HG02885 (cell line): ENCODE data around the gene GPX2.
A peak's percentile ranks its signal among the peaks of the same experiment; 100 is the strongest.

Source experiments
- ATAC-seq: cut with Tn5 transposase; IDR thresholded peaks from one replicate; pipeline ENCODE4 v1.9.1; 2021; ENCODE audit warnings: mild to moderate bottlenecking; ENCODE audit not compliant: unreplicated experiment, poor library complexity

Gene GPX2

DNA sequence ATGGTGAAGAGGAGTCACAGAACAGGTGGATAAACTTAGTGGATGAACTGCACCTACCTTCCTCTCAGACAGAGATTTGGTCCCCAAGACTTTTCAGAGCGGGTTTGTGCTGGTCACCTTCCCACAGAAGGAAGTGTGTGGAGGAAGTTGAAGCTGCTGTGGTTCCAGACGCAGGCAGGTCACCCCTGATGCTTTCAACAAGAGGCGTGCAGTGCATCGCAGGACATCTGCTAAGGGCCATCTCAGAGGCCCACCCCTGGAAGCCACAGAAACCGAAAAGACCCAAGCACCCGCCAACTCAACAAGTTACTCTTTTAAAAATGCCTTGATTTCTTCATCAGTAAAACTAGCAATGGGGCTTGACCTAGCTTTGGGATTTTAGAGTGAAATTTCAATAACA lies 1.0 kb upstream of the GPX2 start:
- ATAC-seq = peak; percentile 60

DNA sequence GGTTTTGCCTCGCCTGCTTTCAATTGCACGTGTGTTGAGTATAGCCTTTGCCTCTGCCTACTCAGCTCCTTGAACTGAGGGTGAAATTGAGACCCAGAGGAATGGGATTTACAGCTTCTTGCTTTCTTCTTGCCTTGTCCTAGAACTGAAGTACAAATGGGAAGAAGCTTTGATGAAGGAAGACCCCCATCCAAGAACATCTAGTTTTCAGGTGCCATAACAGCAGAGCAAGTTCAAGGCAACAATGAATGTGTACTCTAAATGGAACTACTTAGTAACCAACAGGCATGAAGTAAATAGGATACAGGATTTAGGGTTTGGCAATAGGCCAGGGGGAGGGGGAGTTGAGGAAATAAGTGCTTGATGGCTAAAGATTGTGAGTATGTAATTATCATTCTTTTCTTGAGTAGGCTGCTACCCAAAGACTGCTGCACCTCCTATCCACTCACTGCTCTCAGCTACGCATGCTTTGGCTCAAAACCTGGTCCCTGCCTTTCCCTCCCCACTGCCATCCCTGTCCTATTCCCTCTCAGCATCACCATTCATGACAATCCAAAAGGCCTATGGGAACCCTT lies 2.1 kb downstream of the GPX2 start:
- no peak for ATAC-seq

DNA sequence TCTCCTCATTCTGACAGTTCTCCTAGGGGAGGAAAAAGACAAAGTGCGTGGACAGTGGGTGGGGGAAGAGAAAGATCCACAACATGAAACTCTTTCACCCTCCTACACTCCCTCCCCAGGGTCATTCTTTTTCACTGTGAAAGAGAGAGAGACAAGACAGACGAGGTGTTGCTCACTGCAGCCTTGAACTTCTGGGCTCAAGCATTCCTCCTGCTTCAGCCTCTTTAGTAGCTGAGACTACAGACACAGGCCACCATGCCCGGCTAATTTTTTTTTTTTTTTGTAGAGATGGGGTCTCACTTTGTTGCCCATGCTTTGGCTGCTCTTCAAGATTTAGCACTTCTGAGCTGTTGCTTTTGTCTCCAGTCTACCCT lies 2.7 kb downstream of the GPX2 start:
- no peak for ATAC-seq

DNA sequence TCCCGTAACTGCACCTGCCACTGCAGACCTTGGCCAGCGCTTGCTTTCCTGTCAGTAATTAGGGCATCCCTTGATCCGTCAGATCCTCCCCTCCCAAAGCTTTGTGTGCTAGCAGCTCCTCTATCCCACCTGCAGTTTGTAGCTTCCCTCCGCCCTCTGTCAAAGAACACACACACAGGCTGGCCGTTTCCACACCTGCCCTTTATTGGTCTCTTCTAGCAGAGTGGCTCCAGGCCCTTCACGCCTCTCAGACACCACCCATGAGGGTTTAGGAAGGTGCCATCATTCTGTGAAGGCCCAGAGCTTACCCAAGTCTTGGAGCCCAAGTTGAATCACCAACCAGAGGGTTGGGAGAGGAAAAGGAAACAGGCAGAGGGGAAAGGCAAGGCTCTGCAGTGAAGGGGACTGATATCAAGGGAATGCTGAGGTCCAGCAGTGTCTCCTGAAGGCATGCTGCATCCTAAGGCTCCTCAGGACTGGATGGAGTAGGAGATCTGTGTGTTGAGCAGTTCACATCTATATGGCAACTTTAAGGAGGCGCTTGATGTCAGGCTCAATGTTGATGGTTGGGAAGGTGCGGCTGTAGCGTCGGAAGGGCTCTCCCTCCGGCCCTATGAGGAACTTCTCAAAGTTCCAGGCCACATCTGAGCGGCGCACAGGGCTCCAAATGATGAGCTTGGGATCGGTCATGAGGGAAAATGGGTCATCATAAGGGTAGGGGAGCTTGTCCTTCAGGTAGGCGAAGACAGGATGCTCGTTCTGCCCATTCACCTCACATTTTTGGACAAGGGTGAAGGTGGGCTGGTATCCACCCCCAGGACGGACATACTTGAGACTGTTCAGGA lies 3.4 kb downstream of the GPX2 start:
- ATAC-seq = no peak

DNA sequence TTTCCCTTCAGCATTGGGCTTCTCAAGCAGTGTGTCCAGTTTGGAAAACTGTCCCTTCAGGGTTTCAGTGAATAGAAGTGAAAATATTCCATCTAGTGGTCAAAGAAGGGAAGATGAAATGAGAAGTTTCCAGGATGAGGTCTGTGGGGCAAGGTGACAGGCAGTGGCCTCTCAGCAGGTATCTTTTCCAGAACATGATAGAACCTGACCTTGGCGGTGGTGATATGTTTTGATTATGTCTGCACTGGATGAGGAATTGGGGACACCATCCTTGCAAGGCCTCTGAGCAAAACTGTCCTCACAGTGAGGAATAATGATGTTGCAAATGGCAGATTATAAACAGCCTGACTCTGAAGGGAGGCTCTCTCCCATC lies 4.7 kb downstream of the GPX2 start:
- ATAC-seq = no peak

DNA sequence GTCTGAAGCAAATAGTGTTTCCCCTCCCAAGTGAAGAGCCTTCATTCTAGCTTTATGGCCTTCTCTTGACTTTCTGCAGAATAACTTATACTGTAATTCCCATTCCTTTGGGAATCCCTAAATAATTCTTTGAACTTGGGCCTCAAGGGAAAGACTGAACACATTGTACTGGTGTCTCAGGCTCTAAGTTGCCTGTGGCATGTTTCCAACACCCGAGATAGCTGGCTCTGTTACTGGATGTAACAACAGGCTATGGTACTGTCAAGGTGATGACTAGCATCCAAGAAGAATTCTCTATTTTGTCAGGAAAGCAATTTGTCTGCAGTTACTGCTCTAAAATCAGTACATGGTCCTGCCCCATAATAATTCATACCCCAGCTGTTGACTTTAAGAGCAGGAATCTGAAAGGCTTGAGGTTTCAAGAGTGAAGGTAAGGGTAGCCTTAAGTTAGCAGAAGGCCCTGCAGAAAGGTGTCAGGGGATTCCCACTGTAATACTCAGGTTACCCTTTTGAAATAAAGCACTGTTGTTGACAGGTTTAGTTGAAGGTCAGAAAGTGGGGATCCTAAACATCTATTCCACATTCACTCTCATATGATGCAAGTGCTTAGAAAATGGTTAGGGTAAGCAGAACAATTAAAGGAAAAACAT lies 5.2 kb downstream of the GPX2 start:
- no peak for ATAC-seq

DNA sequence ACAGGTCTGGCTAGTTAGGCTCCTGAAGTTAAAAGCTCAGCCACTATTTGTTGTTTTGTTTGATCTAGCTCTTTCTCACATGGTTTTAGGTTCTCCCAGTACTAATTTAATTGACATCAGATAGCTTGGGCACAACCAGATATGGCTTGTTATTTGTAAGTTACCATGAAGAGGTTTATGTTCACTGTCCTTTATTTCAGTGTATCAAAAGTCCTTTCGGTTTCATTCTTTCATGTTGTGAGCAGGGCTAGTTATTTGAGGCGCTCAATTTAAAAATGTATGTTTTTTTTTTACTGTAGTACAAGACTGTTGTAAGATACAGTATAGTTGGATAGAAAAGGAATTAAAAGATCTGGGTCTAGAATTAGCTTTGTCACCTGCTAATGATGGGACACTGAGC lies 7.0 kb downstream of the GPX2 start:
- ATAC-seq = no peak

DNA sequence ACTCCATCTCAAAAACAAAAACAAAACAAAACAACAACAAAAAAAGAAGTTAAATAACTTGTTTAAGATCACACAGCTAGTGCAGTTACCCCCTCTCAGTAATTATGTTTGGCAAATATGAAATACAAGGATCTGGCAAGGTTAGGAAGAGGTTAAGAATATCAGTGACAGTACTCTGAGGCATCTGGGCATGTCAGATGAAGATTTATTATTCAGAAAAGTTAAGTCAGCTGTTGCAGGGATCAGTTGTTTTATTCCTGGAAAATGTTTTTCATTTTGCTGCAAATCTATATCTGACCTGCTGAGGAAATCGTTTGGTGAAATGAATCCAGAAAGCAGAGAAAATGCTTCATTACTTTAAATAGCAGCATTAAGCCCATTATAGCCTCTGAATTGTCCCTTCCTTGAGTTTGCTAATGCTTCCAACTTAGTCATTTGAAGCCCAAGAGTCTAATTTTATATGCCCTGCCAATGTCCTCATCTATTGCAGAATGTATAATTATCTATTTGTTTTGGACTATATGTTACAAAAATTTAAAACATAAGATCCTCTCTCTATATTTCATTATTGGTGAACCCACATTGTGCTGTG lies 8.1 kb downstream of the GPX2 start:
- ATAC-seq = no peak

DNA sequence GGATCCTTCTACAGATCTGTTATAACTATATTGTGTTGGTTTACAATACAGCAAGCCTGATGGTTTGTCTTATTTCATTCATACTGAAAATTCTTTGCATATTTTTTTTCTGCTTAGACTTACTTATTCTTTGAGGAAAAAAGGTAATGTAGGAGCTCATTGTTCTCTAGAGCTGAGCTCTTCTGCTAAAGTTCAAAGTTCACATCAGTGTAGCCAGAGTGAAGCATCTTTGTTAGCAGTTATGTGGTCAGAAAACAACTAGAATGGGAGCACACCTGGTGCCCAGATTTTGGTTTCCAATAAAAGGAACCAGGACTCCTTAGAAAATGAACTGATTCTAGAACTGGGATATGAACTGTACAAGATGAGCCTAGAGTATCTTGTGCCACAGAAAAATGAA lies 10.3 kb downstream of the GPX2 start:
- no peak for ATAC-seq

DNA sequence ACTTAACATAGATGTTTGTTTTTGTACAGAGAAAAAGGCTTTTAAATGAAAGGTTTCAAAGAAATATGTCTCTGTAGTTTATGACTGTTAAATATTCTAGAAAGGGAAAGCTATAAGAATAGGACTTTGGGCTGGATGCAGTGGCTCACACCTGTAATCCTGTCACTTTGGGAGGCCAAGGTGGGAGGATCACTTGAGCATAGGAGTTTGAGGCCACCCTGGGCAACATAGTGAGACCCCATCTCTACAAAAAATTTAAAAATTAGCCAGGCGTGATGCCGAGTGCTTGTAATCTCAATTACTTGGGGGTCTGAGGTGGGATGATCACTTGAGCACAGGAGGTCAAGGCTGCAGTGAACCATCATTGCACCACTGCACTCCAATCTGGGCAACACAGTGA lies 11.4 kb downstream of the GPX2 start:
- ATAC-seq = no peak

DNA sequence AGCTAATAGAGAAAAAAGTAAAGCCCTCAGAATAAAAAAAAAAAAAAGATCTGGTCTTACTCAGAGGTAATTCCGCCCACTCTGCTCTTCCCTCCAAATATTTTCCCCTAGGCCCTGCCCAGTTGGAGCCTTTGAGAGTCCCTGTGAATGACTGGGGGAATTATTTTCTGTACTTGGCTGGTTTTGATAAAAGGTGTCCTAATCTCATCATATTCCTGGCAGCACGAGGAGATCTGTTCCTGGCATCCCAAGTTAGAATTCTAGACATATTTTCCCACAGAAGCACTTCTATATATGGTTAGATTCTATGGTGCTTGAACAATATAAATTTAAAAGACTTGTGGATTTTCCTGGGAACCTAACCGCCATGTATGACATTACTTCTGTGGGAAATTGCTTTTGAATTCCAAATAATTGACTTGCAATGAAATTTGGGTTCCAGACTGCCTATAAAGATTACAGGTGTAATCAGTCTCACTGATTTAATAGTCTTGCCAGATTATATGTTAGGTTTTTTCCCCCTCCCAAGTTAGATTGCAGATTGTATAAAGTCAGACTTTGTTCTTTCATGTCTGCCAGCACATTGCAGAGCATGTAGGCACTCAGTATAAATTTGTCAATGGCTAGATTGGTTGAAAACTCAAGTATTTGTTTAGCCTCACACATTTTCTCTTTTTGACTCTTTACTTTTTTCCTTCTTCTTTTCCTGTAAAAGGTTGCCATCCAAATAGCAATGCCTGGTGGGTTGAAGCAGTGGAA lies 12.3 kb downstream of the GPX2 start:
- no peak for ATAC-seq

DNA sequence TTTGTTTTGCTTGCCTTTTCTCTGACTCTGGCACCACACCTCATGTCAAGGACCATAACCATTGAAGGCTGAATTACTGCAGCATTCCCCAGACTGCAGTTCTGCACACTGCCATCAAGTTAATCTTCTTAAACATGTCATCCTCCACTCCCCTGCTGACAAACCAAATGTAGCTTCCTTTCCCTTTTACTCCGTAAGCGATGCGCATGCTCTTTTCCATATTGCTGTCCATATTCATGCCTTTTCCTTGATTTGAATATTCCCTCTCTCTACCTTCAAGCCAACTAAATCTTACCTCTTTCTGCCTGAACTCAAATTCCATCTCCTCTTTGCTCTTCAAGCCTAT lies 13.6 kb downstream of the GPX2 start:
- no peak for ATAC-seq

DNA sequence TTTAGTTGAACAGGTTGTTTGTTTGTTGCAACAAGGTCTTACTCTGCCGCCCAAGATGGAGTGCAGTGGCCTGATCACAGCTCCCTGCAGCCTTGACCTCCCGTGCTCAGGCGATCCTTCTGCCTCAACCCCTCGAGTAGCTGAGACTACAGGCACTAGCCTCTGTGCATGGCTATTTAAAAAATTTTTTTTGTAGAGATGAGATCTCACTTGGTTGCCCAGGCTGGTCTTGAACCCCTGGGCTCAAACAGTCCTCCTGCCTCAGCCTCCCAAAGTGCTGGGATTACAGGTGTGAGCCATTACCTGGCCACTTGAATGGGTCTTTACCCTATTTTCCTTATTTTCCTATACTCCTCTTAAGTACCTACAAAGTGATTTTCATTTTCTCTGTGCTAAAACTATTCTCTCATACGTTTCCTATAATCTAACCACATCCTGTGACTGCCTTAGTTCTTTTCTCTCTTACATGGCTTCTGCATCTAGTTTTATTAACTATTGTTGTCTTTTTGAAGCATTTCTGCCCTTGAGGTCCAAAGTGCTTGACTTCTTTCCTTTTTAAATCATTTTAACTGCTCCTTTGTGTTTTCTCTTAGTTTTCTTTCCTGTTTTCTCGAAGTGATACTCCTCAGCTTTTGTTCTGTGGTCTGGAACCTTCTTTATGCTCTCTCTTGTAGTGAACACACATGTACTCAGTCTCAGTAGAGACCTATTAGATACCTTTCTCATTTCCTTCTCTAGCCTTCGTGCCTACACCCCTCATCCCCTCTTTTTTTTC lies 14.1 kb downstream of the GPX2 start:
- ATAC-seq = peak; percentile 65

DNA sequence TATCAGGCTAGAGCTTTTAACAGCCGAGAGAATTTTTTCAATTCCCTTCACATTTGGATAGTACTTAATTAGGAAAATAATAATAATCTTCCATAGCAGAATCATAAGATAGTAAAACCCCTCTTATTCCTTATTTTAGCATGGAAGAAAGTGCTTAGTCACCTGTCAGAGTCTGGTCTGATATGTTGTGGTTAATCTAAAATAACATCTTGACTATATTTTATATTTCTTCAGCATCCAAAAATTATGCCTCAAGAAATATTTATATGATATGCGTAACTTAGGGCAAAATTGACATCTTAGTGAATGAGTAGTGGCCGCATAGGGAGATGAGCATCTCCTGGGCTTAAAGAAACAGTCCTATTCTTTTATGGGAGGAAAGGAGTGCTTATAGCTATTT lies 15.5 kb downstream of the GPX2 start:
- ATAC-seq = no peak

DNA sequence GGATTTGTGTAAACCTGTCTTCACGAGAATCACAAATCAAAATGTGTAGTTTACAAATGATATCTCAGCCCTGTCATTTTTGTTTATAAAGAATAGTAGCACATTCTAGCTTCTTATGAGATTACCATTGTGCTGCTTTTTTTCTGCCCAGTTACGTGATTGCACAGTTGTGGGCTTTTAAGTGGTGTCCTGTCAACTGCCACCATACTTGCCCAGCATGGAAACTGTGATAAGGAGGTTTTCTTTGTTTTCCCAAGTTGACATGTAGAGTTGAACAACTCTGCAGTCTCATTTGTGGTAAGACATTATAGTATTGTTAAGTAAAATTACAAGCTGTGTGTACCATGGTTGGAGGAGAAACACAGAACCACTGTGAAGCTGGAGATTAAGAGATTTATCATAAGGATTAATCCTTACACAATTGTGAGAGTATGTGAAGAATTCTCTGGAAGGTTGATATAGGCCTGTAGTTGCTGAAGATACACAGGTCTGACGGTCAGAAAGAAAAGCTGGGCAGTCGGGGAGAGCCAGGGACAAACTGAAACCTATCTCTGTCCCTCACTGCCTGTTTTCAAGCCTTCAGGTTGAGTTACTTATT lies 16.0 kb downstream of the GPX2 start:
- ATAC-seq = no peak

DNA sequence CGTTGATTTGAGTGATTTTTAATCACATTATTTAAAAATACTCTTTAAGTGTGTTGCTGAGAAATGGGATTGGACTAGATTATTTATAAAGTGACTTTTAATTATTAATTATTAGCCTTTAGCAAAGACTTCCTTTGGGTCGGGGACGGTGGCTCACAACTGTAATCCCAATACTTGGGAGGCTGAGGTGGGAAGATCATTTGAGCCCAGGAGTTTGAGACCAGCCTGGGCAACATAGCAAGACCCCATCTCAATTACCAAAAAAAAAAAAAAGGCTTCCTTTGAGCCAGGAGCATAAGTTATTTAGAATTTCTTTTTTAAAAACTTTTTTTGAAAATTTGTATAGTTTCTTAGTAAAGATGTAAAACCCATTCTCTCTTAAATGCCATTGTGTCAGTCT lies 19.5 kb downstream of the GPX2 start:
- ATAC-seq = no peak

DNA sequence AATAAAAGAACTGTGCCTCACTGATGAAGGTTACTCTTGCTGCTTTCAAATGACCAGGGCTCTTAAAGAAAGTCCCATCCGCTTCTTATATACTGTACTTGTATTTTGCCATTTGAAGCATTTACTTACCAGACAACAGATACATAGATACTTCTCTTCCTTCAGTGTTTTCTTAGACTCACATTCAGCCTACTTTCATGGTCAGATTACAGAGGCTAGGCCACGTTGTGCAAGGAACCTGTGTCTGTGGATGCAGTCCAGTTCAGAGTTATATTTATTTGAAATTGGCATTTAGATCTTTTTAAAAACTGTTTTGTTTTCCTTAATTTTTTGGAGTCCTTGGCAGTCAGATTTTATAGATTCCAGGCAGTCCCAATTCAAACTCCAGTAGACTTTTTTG lies 22.1 kb downstream of the GPX2 start:
- no peak for ATAC-seq

DNA sequence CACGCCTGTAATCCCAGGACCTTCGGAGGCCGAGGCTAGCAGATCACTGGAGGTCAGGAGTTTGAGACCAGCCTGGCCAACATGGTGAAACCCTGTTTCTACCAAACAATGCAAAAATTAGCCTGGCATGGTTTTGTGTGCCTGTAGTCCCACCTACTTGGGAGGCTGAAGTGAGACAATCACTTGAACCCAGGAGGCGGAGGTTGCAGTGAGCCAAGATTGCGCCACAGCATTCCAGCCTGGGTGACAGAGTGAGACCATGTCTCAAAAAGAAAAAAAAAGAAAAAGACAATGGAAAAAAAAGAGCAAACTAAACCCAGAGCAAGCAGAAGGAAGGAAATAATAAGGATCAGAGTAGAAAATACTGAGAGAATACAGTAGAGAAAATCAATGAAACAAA lies 22.9 kb downstream of the GPX2 start:
- no peak for ATAC-seq

DNA sequence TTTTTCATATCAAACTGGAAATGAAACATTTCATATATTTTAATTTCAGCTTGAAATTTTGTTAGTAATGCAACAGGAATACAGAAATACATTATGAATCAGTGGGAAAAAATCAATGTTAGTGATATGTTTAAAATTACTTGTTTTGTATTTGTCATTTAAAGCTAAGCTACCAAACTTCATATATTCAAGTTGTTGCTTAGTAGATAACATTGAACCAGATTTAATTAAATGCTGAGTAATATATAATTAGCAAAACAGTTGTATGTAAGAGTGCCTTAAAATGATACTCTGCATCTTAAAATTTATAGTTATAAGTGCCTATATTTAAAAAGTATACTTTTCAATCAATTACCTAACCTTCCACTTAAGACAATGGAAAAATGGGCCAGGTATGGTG lies 23.3 kb downstream of the GPX2 start:
- no peak for ATAC-seq

DNA sequence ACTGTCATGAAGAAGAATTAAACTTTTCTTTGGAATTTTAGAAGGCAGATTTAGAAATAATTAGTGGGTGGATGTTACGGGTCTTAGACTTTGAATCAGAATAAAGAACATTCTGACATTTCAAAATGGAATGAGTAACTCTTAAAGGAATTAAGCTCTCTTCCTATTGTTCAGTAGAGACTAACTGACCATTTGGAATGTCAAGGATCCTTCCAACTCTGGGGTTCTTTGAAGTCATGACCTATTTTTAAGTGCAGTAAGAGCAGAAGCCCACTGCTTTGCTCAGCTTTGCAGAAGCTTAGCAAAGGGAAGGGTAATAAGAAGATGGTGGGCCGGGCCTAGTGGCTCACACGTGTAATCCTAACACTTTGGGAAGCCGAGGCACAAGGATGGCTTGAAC lies 24.3 kb downstream of the GPX2 start:
- ATAC-seq = no peak
